Ascending aorta (tissue), 2 donors: Measurements from ENCODE around the gene KLF7. TPM values are rescaled to one million over a fixed set of nuclear protein-coding genes. Genes with fewer than 3 reads are reported as not detected.

Source experiments
- DNase-seq, 2 donors: peaks; one replicate each; pipeline ENCODE4 v3.0.0-alpha.2; 2019; ENCODE audit warnings: low spot score in 2 of 2
- H3K27ac ChIP-seq, 2 donors: fragments of 200-600 bp; sonication (generic); one replicate each; pipeline ENCODE4 v1.5.1; 2016 to 2017; ENCODE audit warnings: mild to moderate bottlenecking in 1 of 2
- H3K27me3 ChIP-seq: fragments of 200-600 bp; sonication (generic); one replicate; pipeline ENCODE4 v1.5.1; 2017
- H3K36me3 ChIP-seq, 2 donors: fragments of 200-600 bp; sonication (generic); one replicate each; pipeline ENCODE4 v1.5.1; 2016
- H3K4me1 ChIP-seq, 2 donors: fragments of 200-600 bp; sonication (generic); one replicate each; pipeline ENCODE4 v1.5.1; 2016 to 2017; ENCODE audit warnings: mild to moderate bottlenecking in 1 of 2
- H3K4me3 ChIP-seq, 2 donors: fragments of 200-600 bp; sonication (generic); one replicate each; pipeline ENCODE4 v1.5.1; 2016 to 2017; ENCODE audit warnings: mild to moderate bottlenecking in 1 of 2
- H3K9me3 ChIP-seq, 2 donors: fragments of 200-600 bp; sonication (generic); one replicate each; pipeline ENCODE4 v1.5.1; 2016
- intact Hi-C: fragments of 100-400 bp; cut with DNase I; formaldehyde crosslinking; loops from one replicate; pipeline ENCODE4 v1.15.1; 2023
- total RNA-seq: library from RNA; depleted of rRNA; stranded (reverse); fragments of >200 nt; gene quantifications from one replicate; pipeline ENCODE4 v1.1.0, GENCODE V29; 2016
- TF ChIP-seq, protein P1 (sequence below), 3 experiments: fragments of 200-600 bp in 2 of 3; fragments of 450-650 bp in 1 of 3; sonication (generic) in 2 of 3; IDR thresholded peaks; one replicate each; pipeline ENCODE4 v1.5.1; 2016 to 2019; ENCODE audit warnings: antibody characterized with exemption in 3 of 3, mild to moderate bottlenecking in 1 of 3, moderate library complexity in 1 of 3

Gene KLF7
- total RNA-seq, 1 donor from 2014 or later: 17.0 TPM

DNA sequence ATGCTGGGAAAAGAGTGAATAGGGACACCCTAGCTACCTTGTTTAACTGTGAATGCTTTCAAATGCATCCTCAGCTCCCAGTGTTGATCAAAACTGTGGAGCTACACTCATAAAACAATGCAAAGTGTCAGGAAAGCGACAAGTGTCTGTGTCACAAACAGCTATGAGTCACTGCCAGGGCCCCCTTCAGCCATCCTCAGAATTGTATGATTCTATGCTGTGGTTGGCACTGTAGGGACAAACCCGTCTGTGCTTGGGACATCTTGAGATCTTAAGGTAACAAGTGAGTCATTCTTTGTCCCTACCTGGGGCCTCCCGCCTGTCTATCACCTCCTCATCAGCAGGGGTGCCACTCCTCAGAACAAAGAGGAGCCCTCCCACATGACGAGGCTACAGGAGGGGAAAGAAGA is 42.4 kb downstream of the KLF7 start:
- Histone ChIP-seq H3K27ac (peak overlapping the region; percentile 20 to 60), H3K4me1 (peaks cover 3 to 31% of the 10 kb centered on the region in 2 donors)
- TF ChIP-seq, protein P1, sequence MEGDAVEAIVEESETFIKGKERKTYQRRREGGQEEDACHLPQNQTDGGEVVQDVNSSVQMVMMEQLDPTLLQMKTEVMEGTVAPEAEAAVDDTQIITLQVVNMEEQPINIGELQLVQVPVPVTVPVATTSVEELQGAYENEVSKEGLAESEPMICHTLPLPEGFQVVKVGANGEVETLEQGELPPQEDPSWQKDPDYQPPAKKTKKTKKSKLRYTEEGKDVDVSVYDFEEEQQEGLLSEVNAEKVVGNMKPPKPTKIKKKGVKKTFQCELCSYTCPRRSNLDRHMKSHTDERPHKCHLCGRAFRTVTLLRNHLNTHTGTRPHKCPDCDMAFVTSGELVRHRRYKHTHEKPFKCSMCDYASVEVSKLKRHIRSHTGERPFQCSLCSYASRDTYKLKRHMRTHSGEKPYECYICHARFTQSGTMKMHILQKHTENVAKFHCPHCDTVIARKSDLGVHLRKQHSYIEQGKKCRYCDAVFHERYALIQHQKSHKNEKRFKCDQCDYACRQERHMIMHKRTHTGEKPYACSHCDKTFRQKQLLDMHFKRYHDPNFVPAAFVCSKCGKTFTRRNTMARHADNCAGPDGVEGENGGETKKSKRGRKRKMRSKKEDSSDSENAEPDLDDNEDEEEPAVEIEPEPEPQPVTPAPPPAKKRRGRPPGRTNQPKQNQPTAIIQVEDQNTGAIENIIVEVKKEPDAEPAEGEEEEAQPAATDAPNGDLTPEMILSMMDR (IDR thresholded peaks at IDR 0.05): no peak

DNA sequence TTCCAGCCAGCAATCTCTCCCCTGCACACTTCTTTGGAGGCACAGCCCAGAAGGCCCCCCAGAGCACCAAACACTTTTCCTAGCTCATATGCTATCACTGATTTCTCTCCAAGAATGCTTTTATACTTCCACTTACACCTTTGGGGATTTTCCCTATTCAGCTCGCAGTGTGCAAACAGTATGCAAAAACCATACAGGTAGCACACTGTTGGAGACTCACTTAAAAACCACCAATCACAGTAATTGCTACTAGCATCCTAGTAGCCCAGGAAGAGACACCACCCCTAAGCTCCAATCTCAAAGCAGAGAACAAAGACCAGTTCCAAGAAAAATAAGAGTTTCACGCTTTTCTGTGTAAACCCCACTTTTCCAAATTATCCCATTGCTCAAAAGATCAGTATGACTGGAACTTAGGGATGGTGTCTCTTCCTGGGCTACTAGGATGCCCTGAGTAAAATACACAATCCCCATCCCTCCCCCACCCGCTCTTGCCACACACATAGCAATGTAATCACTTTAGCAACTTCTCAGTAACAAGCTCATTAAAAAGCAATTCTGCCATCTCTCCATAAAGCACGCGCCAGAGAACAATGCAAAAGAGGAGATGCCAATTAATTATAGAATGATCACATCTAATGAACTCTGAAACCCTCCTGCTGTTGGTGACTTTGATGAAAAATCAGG is 43.0 kb downstream of the KLF7 start:
- intact Hi-C loops: loop anchor here (5.0 kb wide), 2 partner anchors 40 to 115 kb away; no protein-coding TSS in a partner anchor

More for the DNA sequence above, 42.4 kb downstream of the KLF7 start:
- no peaks in the 10 kb centered on the region for H3K27me3 ChIP-seq
- no peak overlapping the region for H3K4me3 ChIP-seq
- intact Hi-C loops: loop anchor here (5.0 kb wide), 2 partner anchors 39 to 114 kb away; no protein-coding TSS in a partner anchor
- DNase-seq: no peak
- H3K36me3 ChIP-seq: peaks cover 14 to 24% of the 10 kb centered on the region in 2 donors
- H3K9me3 ChIP-seq: peaks cover 7 to 10% of the 10 kb centered on the region in 2 donors

DNA sequence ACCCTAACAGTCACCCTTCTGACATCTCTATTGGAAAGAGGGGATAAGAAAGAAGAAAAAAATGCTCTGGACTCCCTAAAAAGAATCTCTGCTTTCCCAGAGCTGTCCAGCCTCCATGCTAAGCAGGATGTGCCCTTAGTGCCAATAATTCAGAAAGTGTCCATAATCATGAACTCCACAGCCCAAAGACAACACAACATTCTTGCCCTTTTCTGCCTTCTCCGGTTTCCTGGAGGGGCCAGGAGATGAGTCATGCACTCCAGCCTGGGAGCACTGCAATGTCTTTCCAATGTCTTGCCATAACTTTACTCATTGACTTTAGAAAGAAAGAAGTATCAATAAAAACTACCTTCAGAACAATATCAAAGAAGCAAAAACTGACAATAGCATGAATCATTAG is 44.0 kb downstream of the KLF7 start:
- Histone ChIP-seq H3K4me3 (no peak overlapping the region), H3K9me3 (no peaks in the 10 kb centered on the region), H3K36me3 (peaks cover 14 to 29% of the 10 kb centered on the region in 2 donors), H3K27ac (peak overlapping the region; percentile 20 to 60), H3K4me1 (peaks cover 3 to 37% of the 10 kb centered on the region in 2 donors), H3K27me3 (no peaks in the 10 kb centered on the region)
- intact Hi-C loops: loop anchor here (5.0 kb wide), 2 partner anchors 41 to 116 kb away; no protein-coding TSS in a partner anchor
- TF ChIP-seq, protein P1 (IDR thresholded peaks at IDR 0.05): no peak
- DNase-seq: peak in 1 of 2 donors; percentile 77

More for the DNA sequence above, 43.0 kb downstream of the KLF7 start:
- no peak overlapping the region for H3K4me3 ChIP-seq
- no peak for DNase-seq
- no peaks in the 10 kb centered on the region for H3K27me3 ChIP-seq
- peaks cover 14 to 27% of the 10 kb centered on the region in 2 donors for H3K36me3 ChIP-seq
- H3K9me3 ChIP-seq: peaks cover 3 to 9% of the 10 kb centered on the region in 2 donors
- peaks cover 3 to 34% of the 10 kb centered on the region in 2 donors for H3K4me1 ChIP-seq
- peak overlapping the region; percentile 20 to 60 for H3K27ac ChIP-seq
- TF ChIP-seq, protein P1 (IDR thresholded peaks at IDR 0.05): no peak

DNA sequence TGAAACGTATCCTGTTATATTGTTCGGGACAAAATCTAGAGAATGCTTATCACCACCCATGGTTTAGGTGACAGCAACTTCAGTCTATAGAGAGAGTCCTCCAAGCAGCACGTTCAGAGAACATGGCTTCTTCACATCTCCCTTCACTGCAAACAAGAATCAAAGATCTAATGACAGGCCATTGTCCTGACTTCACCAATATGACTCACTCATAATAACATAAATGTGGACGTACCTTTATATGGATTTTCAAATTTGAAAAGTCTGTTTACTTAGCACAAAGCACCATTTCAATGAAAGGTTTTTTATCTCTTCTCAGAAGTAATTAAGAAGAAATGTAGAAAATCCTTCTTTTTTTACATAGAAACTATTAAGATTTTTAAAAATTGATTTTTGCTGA is 46.7 kb downstream of the KLF7 start:
- Histone ChIP-seq H3K27ac (no peak overlapping the region), H3K4me3 (no peak overlapping the region), H3K27me3 (no peaks in the 10 kb centered on the region), H3K4me1 (peaks cover 3 to 43% of the 10 kb centered on the region in 2 donors), H3K36me3 (peaks cover 13 to 22% of the 10 kb centered on the region in 2 donors), H3K9me3 (no peaks in the 10 kb centered on the region)
- intact Hi-C loops: no loop called here
- TF ChIP-seq, protein P1 (IDR thresholded peaks at IDR 0.05): no peak
- DNase-seq: no peak

DNA sequence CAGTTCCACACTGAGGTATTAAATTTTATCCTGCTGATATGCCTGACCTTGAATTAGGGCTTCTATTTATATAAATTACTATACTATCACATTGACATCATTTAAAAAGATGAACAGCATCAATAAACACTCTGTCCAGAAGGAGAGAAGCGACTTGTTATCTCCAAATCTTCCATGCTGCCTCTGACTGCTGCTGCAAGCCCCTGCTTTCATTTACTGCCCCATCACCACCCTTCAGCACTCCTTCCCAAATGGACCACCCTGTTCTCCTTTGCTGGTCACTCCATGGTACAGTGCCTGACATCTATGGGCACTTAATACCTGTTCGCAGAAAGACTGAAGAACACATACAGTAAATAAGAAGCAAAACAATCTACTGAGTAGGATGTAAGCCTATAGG is 48.1 kb downstream of the KLF7 start:
- intact Hi-C loops: no loop called here
- H3K4me3 ChIP-seq: no peak overlapping the region
- peak overlapping the region in 1 of 2 donors; percentile 32 for H3K27ac ChIP-seq
- peaks cover 3 to 43% of the 10 kb centered on the region in 2 donors for H3K4me1 ChIP-seq
- TF ChIP-seq, protein P1 (IDR thresholded peaks at IDR 0.05): no peak
- no peaks in the 10 kb centered on the region for H3K27me3 ChIP-seq
- peaks cover 0 to 9% of the 10 kb centered on the region in 2 donors for H3K36me3 ChIP-seq
- DNase-seq: no peak
- H3K9me3 ChIP-seq: no peaks in the 10 kb centered on the region
